ENCODE measurements around the gene NAIF1. TPM values are rescaled to one million over a fixed set of nuclear protein-coding genes. Genes with fewer than 3 reads are reported as not detected.
"Not testable (repeated sequence)": the region's sequence is repeated elsewhere in the genome, so short reads cannot be mapped to it uniquely, and the experiment has no call there.

The NAIF1 gene
- total RNA-seq, 1 experiment from 2014 or later: 8.5 TPM

DNA sequence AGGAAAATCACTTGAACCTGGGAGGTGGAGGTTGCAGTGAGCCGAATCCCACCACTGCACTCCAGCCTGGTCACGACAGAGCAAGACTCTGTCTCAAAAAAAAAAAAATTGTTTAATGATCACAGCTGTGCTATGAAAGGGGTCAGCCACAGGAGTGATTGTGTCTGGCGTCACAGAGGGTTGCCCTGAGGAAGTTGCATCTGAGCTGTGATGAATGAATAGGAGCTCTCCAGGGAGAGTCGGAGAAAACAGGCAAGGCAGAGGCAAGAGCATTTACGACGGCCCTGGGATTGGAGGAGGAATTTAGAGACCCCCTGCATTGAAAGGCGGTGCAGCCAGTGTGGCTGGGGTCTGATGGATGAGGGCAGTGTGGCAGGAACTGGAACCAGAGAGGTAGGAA, 25.1 kb downstream of the NAIF1 start:
- Mint-ChIP-seq H3K27ac (ENCODE audit: unreplicated experiment) (no peak overlapping the region), H3K4me1 (ENCODE audit: low read depth, unreplicated experiment) (peaks cover 12% of the 10 kb centered on the region), H3K36me3 (ENCODE audit: insufficient read depth, unreplicated experiment) (no peaks in the 10 kb centered on the region), H3K4me3 (ENCODE audit: unreplicated experiment) (no peak overlapping the region), H3K27me3 (ENCODE audit: insufficient read depth, unreplicated experiment) (no peaks in the 10 kb centered on the region), H3K9me3 (ENCODE audit: unreplicated experiment) (no peaks in the 10 kb centered on the region)
- H3K27me3 ChIP-seq (replicated peaks; ENCODE audit: control insufficient read depth, insufficient read depth, low read length): no peaks in the 10 kb centered on the region
- no peaks in the 10 kb centered on the region for H3K9me3 ChIP-seq
- ChIA-PET CTCF (no interaction called here), POLR2A (no interaction called here)
- no peak overlapping the region for H3K4me3 ChIP-seq (ENCODE audit: low read depth, low read length)
- DNase-seq: no peak
- intact Hi-C loops (cut with micrococcal nuclease; ENCODE audit: unreplicated experiment): no loop called here
- TF ChIP-seq CTCF (IDR thresholded peaks at IDR 0.05; ENCODE audit: insufficient read depth in 1 of 2, low read depth in 1 of 2, low read length in 1 of 2, severe bottlenecking in 1 of 2, unreplicated experiment in 1 of 2): no peak
- H3K4me1 ChIP-seq: peaks cover 9% of the 10 kb centered on the region; the same call in 1 of the 2 replicates
- BruUV-seq (replicated peaks): no TSS peak
- no peaks in the 10 kb centered on the region for H3K36me3 ChIP-seq (ENCODE audit: control insufficient read depth, insufficient read depth, low read length)

GRCh38 chr9:128040783-128041182, 26.3 kb downstream of the NAIF1 start:
- H3K4me3 Mint-ChIP-seq (ENCODE audit: unreplicated experiment); CTCF ChIA-PET; POLR2A ChIA-PET; H3K36me3 Mint-ChIP-seq (ENCODE audit: insufficient read depth, unreplicated experiment); H3K9me3 ChIP-seq; H3K4me3 ChIP-seq (ENCODE audit: low read depth, low read length); H3K9me3 Mint-ChIP-seq (ENCODE audit: unreplicated experiment); H3K36me3 ChIP-seq (ENCODE audit: control insufficient read depth, insufficient read depth, low read length); H3K27ac Mint-ChIP-seq (ENCODE audit: unreplicated experiment); H3K27me3 Mint-ChIP-seq (ENCODE audit: insufficient read depth, unreplicated experiment); H3K27me3 ChIP-seq (replicated peaks; ENCODE audit: control insufficient read depth, insufficient read depth, low read length); intact Hi-C loops (cut with micrococcal nuclease; ENCODE audit: unreplicated experiment); H3K4me1 ChIP-seq; BruUV-seq (replicated peaks); DNase-seq: not testable (repeated sequence)
- peaks cover 12% of the 10 kb centered on the region for H3K4me1 Mint-ChIP-seq (ENCODE audit: low read depth, unreplicated experiment)

DNA sequence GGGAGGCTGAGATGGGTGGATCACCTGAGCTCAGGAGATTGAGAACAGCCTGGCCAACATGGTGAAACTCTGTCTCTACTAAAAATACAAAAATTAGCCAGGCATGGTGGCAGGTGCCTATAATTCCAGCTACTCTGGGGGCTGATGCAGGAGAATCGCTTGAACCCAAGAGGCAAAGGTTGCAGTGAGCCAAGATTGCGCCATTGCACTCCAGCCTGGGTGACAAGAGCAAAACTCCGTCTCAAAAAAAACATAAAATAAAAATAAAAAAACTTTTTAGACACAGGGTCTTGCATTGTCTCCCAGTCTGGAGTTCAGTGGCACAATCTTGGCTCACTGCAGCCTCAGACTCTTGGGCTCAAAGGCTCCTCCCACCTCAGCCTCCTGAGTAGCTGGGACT, 30.6 kb downstream of the NAIF1 start:
- H3K9me3 Mint-ChIP-seq (ENCODE audit: unreplicated experiment); DNase-seq; H3K4me1 ChIP-seq; H3K9me3 ChIP-seq; intact Hi-C loops (cut with micrococcal nuclease; ENCODE audit: unreplicated experiment); H3K27me3 Mint-ChIP-seq (ENCODE audit: insufficient read depth, unreplicated experiment); H3K4me3 Mint-ChIP-seq (ENCODE audit: unreplicated experiment); H3K36me3 Mint-ChIP-seq (ENCODE audit: insufficient read depth, unreplicated experiment); BruUV-seq (replicated peaks); H3K4me3 ChIP-seq (ENCODE audit: low read depth, low read length); POLR2A ChIA-PET; H3K4me1 Mint-ChIP-seq (ENCODE audit: low read depth, unreplicated experiment); H3K27ac Mint-ChIP-seq (ENCODE audit: unreplicated experiment); H3K36me3 ChIP-seq (ENCODE audit: control insufficient read depth, insufficient read depth, low read length); H3K27me3 ChIP-seq (replicated peaks; ENCODE audit: control insufficient read depth, insufficient read depth, low read length): not testable (repeated sequence)
- CTCF ChIA-PET: interaction anchor here (2.5 kb wide), 1 partner anchor 93 kb away, joined by 16 read pairs; no protein-coding TSS in a partner anchor

- H3K4me1 ChIP-seq: no peaks in the 10 kb centered on the region
- POLR2A ChIA-PET: no interaction called here
- no peaks in the 10 kb centered on the region for H3K36me3 ChIP-seq (ENCODE audit: control insufficient read depth, insufficient read depth, low read length)
- Mint-ChIP-seq H3K36me3 (ENCODE audit: insufficient read depth, unreplicated experiment) (no peaks in the 10 kb centered on the region), H3K9me3 (ENCODE audit: unreplicated experiment) (no peaks in the 10 kb centered on the region), H3K27me3 (ENCODE audit: insufficient read depth, unreplicated experiment) (no peaks in the 10 kb centered on the region), H3K4me1 (ENCODE audit: low read depth, unreplicated experiment) (no peaks in the 10 kb centered on the region), H3K27ac (ENCODE audit: unreplicated experiment) (no peak overlapping the region), H3K4me3 (ENCODE audit: unreplicated experiment) (no peak overlapping the region)
- intact Hi-C loops (cut with micrococcal nuclease; ENCODE audit: unreplicated experiment): loop anchor here (1.0 kb wide), 2 partner anchors 80 to 92 kb away; no protein-coding TSS in a partner anchor
- peak; percentile 76 to 80 for DNase-seq
- BruUV-seq (replicated peaks): no TSS peak
- CTCF ChIA-PET: interaction anchor here (0.5 to 2.6 kb wide), 8 partner anchors 55 to 1848 kb away, joined by 3 to 16 read pairs (median 3); partner anchors contain the start of gene EEIG1
- no peaks in the 10 kb centered on the region for H3K27me3 ChIP-seq (replicated peaks; ENCODE audit: control insufficient read depth, insufficient read depth, low read length)
- H3K4me3 ChIP-seq (ENCODE audit: low read depth, low read length): no peak overlapping the region
- H3K9me3 ChIP-seq: no peaks in the 10 kb centered on the region
- TF ChIP-seq CTCF (IDR thresholded peaks at IDR 0.05; ENCODE audit: insufficient read depth in 1 of 2, low read depth in 1 of 2, low read length in 1 of 2, severe bottlenecking in 1 of 2, unreplicated experiment in 1 of 2): peak; percentile 64 to 85
Measured at GRCh38 chr9:128034821-128035652, 32.1 kb downstream of the NAIF1 start.

Data from Caco-2 (cell line).